H1 (cell line): ENCODE data around the gene CACNA1B. TPM values are rescaled to one million over a fixed set of nuclear protein-coding genes. Genes with fewer than 3 reads are reported as not detected.

ENCODE experiments used
- CTCF ChIA-PET: fragments of 300-600 bp; sonication (Branson Sonifier 250); formaldehyde crosslinking; loops from one replicate; lab custom pipeline; 2021; ENCODE audit not compliant: partially characterized antibody; lab: Charles Lee
- POLR2A ChIA-PET: fragments of 300-600 bp; sonication (Branson Sonifier 250); formaldehyde crosslinking; loops from one replicate; lab custom pipeline; 2021; ENCODE audit warnings: inconsistent platforms; ENCODE audit not compliant: partially characterized antibody; lab: Charles Lee
- DNase-seq, 2 experiments: peaks; one replicate each; pipeline versions ENCODE4 v3.0.0 to v3.0.0-alpha.2; 2010 to 2022; ENCODE audit warnings: low spot score in 2 of 2, low read depth in 1 of 2, mixed read lengths in 1 of 2
- FAIRE-seq: peaks from 2 replicates; lab custom pipeline; 2011; peaks lifted over from hg19 to GRCh38; lab: Jason Lieb, UNC
- H2AFZ ChIP-seq: 2 replicates; pipeline ENCODE4 v1.8.1; 2012; ENCODE audit warnings: low read length, inconsistent platforms
- H2AK5ac ChIP-seq: 2 replicates; pipeline ENCODE4 v1.6.1; 2013; ENCODE audit warnings: low read depth, low read length
- H2BK120ac ChIP-seq: replicated peaks from 2 replicates; pipeline ENCODE3; 2013; ENCODE audit warnings: low read depth, low read length, inconsistent platforms
- H2BK12ac ChIP-seq: 2 replicates; pipeline ENCODE4 v1.6.1; 2013; ENCODE audit warnings: low read depth, low read length
- H2BK15ac ChIP-seq: 2 replicates; pipeline ENCODE4 v1.6.1; 2013; ENCODE audit warnings: low read length
- H2BK20ac ChIP-seq: 2 replicates; pipeline ENCODE4 v1.6.1; 2013; ENCODE audit warnings: low read length
- H2BK5ac ChIP-seq: 2 replicates; pipeline ENCODE4 v1.6.1; 2013; ENCODE audit warnings: low read depth, low read length
- H3K14ac ChIP-seq: 2 replicates; pipeline ENCODE4 v1.6.1; 2013; ENCODE audit warnings: inconsistent platforms; ENCODE audit not compliant: insufficient read length
- H3K18ac ChIP-seq: 2 replicates; pipeline ENCODE4 v1.6.1; 2013; ENCODE audit warnings: low read length; ENCODE audit errors: extremely low read depth
- H3K23ac ChIP-seq: 2 replicates; pipeline ENCODE4 v1.6.1; 2013; ENCODE audit warnings: inconsistent platforms; ENCODE audit not compliant: insufficient read length
- H3K23me2 ChIP-seq: 2 replicates; pipeline ENCODE4 v1.6.1; 2013; ENCODE audit warnings: low read depth, low read length
- H3K27ac ChIP-seq: 2 replicates; pipeline ENCODE4 v1.6.1; 2011; ENCODE audit warnings: low read depth, low read length, inconsistent platforms
- H3K27me3 ChIP-seq, 4 experiments: replicated peaks in 1 of 4; 1 replicate in 1 of 4; 2 replicates in 3 of 4; pipeline versions ENCODE4 v1.6.1 to v1.8.1; 2011 to 2013; ENCODE audit warnings: low read length in 3 of 4, mild to moderate bottlenecking in 3 of 4, inconsistent platforms in 2 of 4, mixed read lengths in 2 of 4, moderate library complexity in 1 of 4; ENCODE audit not compliant: control insufficient read depth in 3 of 4, insufficient read depth in 3 of 4; ENCODE audit errors: extremely low read depth in 1 of 4
- H3K36me3 ChIP-seq, 4 experiments: 2 replicates each; pipeline versions ENCODE4 v1.6.1 to v1.8.1; 2011 to 2013; ENCODE audit warnings: mild to moderate bottlenecking in 4 of 4, low read length in 3 of 4, moderate library complexity in 2 of 4, control low read depth in 1 of 4, inconsistent platforms in 1 of 4; ENCODE audit not compliant: insufficient read depth in 4 of 4, control insufficient read depth in 2 of 4
- H3K4ac ChIP-seq: replicated peaks from 2 replicates; pipeline ENCODE3; 2013; ENCODE audit warnings: low read length, low read depth, mixed read lengths, inconsistent platforms; ENCODE audit not compliant: insufficient read length
- H3K4me1 ChIP-seq, 4 experiments: replicated peaks in 1 of 4; 1 replicate in 1 of 4; 2 replicates in 3 of 4; pipeline versions ENCODE4 v1.6.1 to v1.8.1; 2011 to 2013; ENCODE audit warnings: low read length in 3 of 4, inconsistent platforms in 2 of 4, mixed read lengths in 1 of 4; ENCODE audit not compliant: insufficient read depth in 4 of 4, control insufficient read depth in 3 of 4
- H3K4me2 ChIP-seq, 2 experiments: 2 replicates each; pipeline versions ENCODE4 v1.6.1 to v1.8.1; 2011 to 2013; ENCODE audit warnings: low read depth in 2 of 2, low read length in 2 of 2, control low read depth in 1 of 2, inconsistent platforms in 1 of 2, mild to moderate bottlenecking in 1 of 2; ENCODE audit not compliant: insufficient read depth in 1 of 2
- H3K4me3 ChIP-seq, 4 experiments: fragments of 200-600, 300-600 bp in 1 of 4; sonication (generic), shearing (Covaris generic), sonication (Bioruptor Twin) in 1 of 4; 2 replicates each; pipeline versions ENCODE4 v1.5.1 to v1.8.1; 2011 to 2016; ENCODE audit warnings: low read length in 4 of 4, low read depth in 3 of 4, control low read depth in 2 of 4, inconsistent platforms in 2 of 4, mild to moderate bottlenecking in 2 of 4, mixed read lengths in 1 of 4, moderate library complexity in 1 of 4; ENCODE audit not compliant: insufficient read depth in 2 of 4; ENCODE audit errors: extremely low read depth in 1 of 4
- H3K56ac ChIP-seq: replicated peaks from 2 replicates; pipeline ENCODE3; 2013; ENCODE audit warnings: low read depth, mild to moderate bottlenecking, mixed read lengths, low read length, inconsistent platforms; ENCODE audit not compliant: insufficient read length
- H3K79me1 ChIP-seq: 2 replicates; pipeline ENCODE4 v1.6.1; 2013; ENCODE audit warnings: low read depth, low read length, control low read depth
- H3K79me2 ChIP-seq, 2 experiments: 2 replicates each; pipeline versions ENCODE4 v1.6.1 to v1.8.1; 2012 to 2013; ENCODE audit warnings: low read length in 2 of 2, mild to moderate bottlenecking in 2 of 2, inconsistent platforms in 1 of 2; ENCODE audit not compliant: insufficient read depth in 2 of 2, control insufficient read depth in 1 of 2
- H3K9ac ChIP-seq, 4 experiments: replicated peaks in 1 of 4; 1 replicate in 1 of 4; 2 replicates in 3 of 4; pipeline versions ENCODE4 v1.6.1 to v1.8.1; 2011 to 2013; ENCODE audit warnings: low read depth in 3 of 4, low read length in 3 of 4, control low read depth in 2 of 4, mild to moderate bottlenecking in 2 of 4, moderate library complexity in 2 of 4, inconsistent platforms in 1 of 4; ENCODE audit errors: extremely low read depth in 1 of 4
- H3K9me3 ChIP-seq, 2 experiments: 2 replicates each; pipeline versions ENCODE4 v1.6.1 to v1.8.1; 2012 to 2013; ENCODE audit warnings: mild to moderate bottlenecking in 2 of 2, moderate library complexity in 2 of 2, control low read depth in 1 of 2, inconsistent platforms in 1 of 2, low read depth in 1 of 2, low read length in 1 of 2, mixed read lengths in 1 of 2; ENCODE audit not compliant: insufficient read depth in 2 of 2
- H4K20me1 ChIP-seq, 2 experiments: replicated peaks in 1 of 2; 2 replicates each; pipeline versions ENCODE3 to v1.8.1; 2011 to 2013; ENCODE audit warnings: inconsistent platforms in 2 of 2, low read length in 2 of 2, mild to moderate bottlenecking in 1 of 2; ENCODE audit not compliant: insufficient read depth in 2 of 2, control insufficient read depth in 1 of 2
- H4K5ac ChIP-seq: 2 replicates; pipeline ENCODE4 v1.6.1; 2013; ENCODE audit warnings: low read length, low read depth, mixed read lengths, inconsistent platforms; ENCODE audit not compliant: insufficient read length
- H4K8ac ChIP-seq: 2 replicates; pipeline ENCODE4 v1.8.0; 2013; ENCODE audit warnings: mild to moderate bottlenecking, moderate library complexity, low read length, inconsistent platforms; ENCODE audit not compliant: insufficient read depth; ENCODE audit errors: extremely low read depth
- H4K91ac ChIP-seq: replicated peaks from 2 replicates; pipeline ENCODE3; 2013; ENCODE audit warnings: low read length, mixed read lengths, inconsistent platforms; ENCODE audit not compliant: insufficient read length
- ASH2L ChIP-seq: fragments of 200-600, 300-600 bp; sonication (generic); IDR thresholded peaks from one replicate; pipeline ENCODE4 v1.7.1; 2017; ENCODE audit warnings: low read length
- ATF3 ChIP-seq: IDR thresholded peaks from 2 replicates; pipeline ENCODE4 v1.6.1; 2011; ENCODE audit warnings: low read depth, mild to moderate bottlenecking, low read length; ENCODE audit not compliant: insufficient read depth
- BRCA1 ChIP-seq: IDR thresholded peaks from 2 replicates; pipeline ENCODE4 v1.6.1; 2012; ENCODE audit warnings: low read depth, low read length, improper control_type of control experiment
- EGR1 ChIP-seq: IDR thresholded peaks from 2 replicates; pipeline ENCODE4 v1.6.1; 2011; ENCODE audit warnings: low read depth, low read length, borderline replicate concordance
- GABPA ChIP-seq: IDR thresholded peaks from 2 replicates; pipeline ENCODE4 v1.6.1; 2011; ENCODE audit warnings: mild to moderate bottlenecking, low read length, moderate library complexity, borderline replicate concordance; ENCODE audit not compliant: insufficient read depth
- HDAC6 ChIP-seq: IDR thresholded peaks from one replicate; pipeline ENCODE4 v1.7.1; 2012; ENCODE audit warnings: low read depth, mild to moderate bottlenecking, inconsistent platforms, low read length, moderate library complexity
- NANOG ChIP-seq: IDR thresholded peaks from 2 replicates; pipeline ENCODE4 v1.6.1; 2011; ENCODE audit warnings: low read length, low read depth, mild to moderate bottlenecking, inconsistent platforms; ENCODE audit not compliant: insufficient read depth, poor library complexity, severe bottlenecking
- RBBP5 ChIP-seq: IDR thresholded peaks from 2 replicates; pipeline ENCODE4 v1.7.1; 2012; ENCODE audit warnings: low read depth, mild to moderate bottlenecking, inconsistent platforms, low read length, moderate library complexity, borderline replicate concordance
- SIN3A ChIP-seq, 2 experiments: IDR thresholded peaks in 1 of 2; conservative IDR thresholded peaks in 1 of 2; 2 replicates each; pipeline ENCODE4 v1.6.1; 2011 to 2012; ENCODE audit warnings: low read length in 2 of 2, improper control_type of control experiment in 1 of 2, low read depth in 1 of 2, mild to moderate bottlenecking in 1 of 2
- SIRT6 ChIP-seq: IDR thresholded peaks from one replicate; pipeline ENCODE4 v1.7.1; 2012; ENCODE audit warnings: low read length, inconsistent platforms
- SIX5 ChIP-seq: IDR thresholded peaks from 2 replicates; pipeline ENCODE4 v1.6.1; 2011; ENCODE audit warnings: mild to moderate bottlenecking, low read depth, low read length
- SP2 ChIP-seq: IDR thresholded peaks from 2 replicates; pipeline ENCODE4 v1.6.1; 2012; ENCODE audit warnings: mild to moderate bottlenecking, low read length, inconsistent platforms
- TBP ChIP-seq: IDR thresholded peaks from 2 replicates; pipeline ENCODE4 v1.6.1; 2011; ENCODE audit warnings: low read depth, low read length, improper control_type of control experiment
- WGBS, 2 experiments: shearing (Covaris generic) in 1 of 2; methylation state at CpG; one replicate each; pipeline versions ENCODE4 v1.1.6 to v1.1.7; 2013 to 2015; ENCODE audit warnings: low lambda C conversion rate in 2 of 2, mixed read lengths in 2 of 2, inconsistent platforms in 1 of 2, low coverage in 1 of 2, missing lambda C conversion rate in 1 of 2; ENCODE audit not compliant: insufficient replicate concordance in 2 of 2, insufficient coverage in 1 of 2, insufficient read length in 1 of 2; ENCODE audit errors: extremely low coverage in 1 of 2, missing lambda C conversion rate in 1 of 2; 5-methylcytosine and 5-hydroxymethylcytosine counted together
- polyA plus RNA-seq, 7 experiments: library from polyadenylated mRNA; depleted of rRNA in 3 of 7; stranded (reverse) in 5 of 7; unstranded in 2 of 7; fragments of >200 nt in 5 of 7; fragments of 200-250 nt in 2 of 7; gene quantifications; 1 replicate in 5 of 7; 2 replicates in 1 of 7; 4 replicates in 1 of 7; pipeline versions ENCODE4 v1.2.1 to v1.2.3, GENCODE V29; 2011 to 2013; ENCODE audit warnings: missing spikeins in 2 of 7, mixed read lengths in 2 of 7
- total RNA-seq: library from RNA; stranded (reverse); fragmentation: NEBNext Ultra II Directional; extraction: Animal tissue kit (Norgen Biotek cat#: 25700); gene quantifications from 2 replicates; pipeline ENCODE4 v1.2.1, GENCODE V29; 2021

CACNA1B gene
- total and polyA plus RNA-seq, 2 of the 8 experiments (the other 6 are each of a cell fraction or from before 2014, with no cell fraction given), result 1.5 to 5.7 TPM

DNA sequence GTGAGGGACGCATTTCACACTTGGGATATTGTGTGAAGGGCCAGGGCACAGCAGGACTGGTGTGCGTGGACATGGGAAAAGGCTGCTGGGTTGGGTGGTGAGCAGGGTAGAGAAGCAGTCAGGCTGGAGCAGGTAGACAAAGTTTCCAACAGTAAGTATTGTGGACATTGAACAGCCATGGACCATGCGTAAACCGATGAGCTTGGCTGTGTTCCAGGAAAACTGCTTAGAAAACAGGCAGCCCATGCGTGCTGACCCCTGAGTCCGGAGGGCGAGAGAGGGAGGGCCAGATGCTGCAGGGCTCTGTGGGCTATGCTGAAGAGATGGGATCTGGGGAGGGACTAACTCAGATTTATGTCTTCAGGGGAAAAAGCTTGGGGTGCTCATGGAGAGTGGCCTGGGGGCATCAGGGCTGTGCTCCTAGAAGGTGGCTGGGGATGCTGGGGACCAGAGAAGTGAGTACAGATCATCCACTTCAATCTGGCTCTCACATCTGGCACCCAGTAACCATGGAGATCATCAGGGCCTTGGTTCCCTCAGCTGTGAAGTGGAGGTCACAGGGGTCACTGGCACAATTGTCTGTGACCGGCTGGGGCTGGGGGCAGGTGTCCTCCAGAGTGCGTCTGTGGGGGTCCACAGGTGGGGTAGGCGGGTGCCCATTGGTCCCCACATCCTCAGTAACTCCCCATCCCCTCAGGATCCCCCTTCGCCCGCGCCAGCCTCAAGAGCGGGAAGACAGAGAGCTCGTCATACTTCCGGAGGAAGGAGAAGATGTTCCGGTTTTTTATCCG is 93.3 kb downstream of the CACNA1B start:
- Histone ChIP-seq H2BK5ac (no peak overlapping the region), H4K91ac (no peak overlapping the region), H3K79me2 (no peaks in the 10 kb centered on the region), H3K14ac (no peak overlapping the region), H3K18ac (no peak overlapping the region), H3K56ac (no peak overlapping the region), H2BK120ac (no peak overlapping the region), H3K4me1 (no peaks in the 10 kb centered on the region), H3K9ac (no peak overlapping the region), H3K79me1 (no peaks in the 10 kb centered on the region), H3K9me3 (peaks cover 30 to 85% of the 10 kb centered on the region in 2 experiments), H4K5ac (no peak overlapping the region), H4K20me1 (peaks cover 0 to 8% of the 10 kb centered on the region in 2 experiments), H3K4me3 (no peak overlapping the region), H3K4ac (no peak overlapping the region), H2BK12ac (no peak overlapping the region), H2BK20ac (no peak overlapping the region), H3K23me2 (no peaks in the 10 kb centered on the region), H4K8ac (no peak overlapping the region), H3K4me2 (no peak overlapping the region), H2AFZ (no peak overlapping the region), H3K23ac (no peak overlapping the region), H2BK15ac (no peak overlapping the region), H3K27ac (no peak overlapping the region), H2AK5ac (no peak overlapping the region), H3K36me3 (no peaks in the 10 kb centered on the region), H3K27me3 (no peaks in the 10 kb centered on the region)
- 88% methylated on average over 18 of the region's 18 CpGs; no CpG with 5 or more reads in 1 of the 2 experiments for WGBS, 2 experiments
- ChIA-PET CTCF (interaction anchor here (2.5 kb wide), 1 partner anchor 9 kb away, joined by 8 read pairs; no protein-coding TSS in a partner anchor), POLR2A (no interaction called here)
- FAIRE-seq (no peak), DNase-seq (peak in 1 of 2 experiments; percentile 30)
- no peak for TF ChIP-seq SIX5
- no peak for TF ChIP-seq ASH2L
- no peak for TF ChIP-seq EGR1
- no peak for TF ChIP-seq SIN3A (conservative IDR thresholded peaks at IDR 0.05 in 1 of 2, IDR thresholded peaks at IDR 0.05 in 1 of 2; ENCODE audit: low read depth in 1 of 2, low read length in 2 of 2)
- TF ChIP-seq NANOG, result no peak
- no peak for TF ChIP-seq TBP
- TF ChIP-seq GABPA, result no peak
- TF ChIP-seq SP2, result no peak
- no peak for TF ChIP-seq RBBP5
- TF ChIP-seq BRCA1, result no peak
- TF ChIP-seq HDAC6, result no peak
- TF ChIP-seq SIRT6, result no peak
- no peak for TF ChIP-seq ATF3
